ENCODE results near the gene CUL2. TPM values are rescaled to one million over a fixed set of nuclear protein-coding genes. Genes with fewer than 3 reads are reported as not detected.

The CUL2 gene
- total and polyA plus RNA-seq, 10 of the 15 experiments (the other 5 are each of a cell fraction or from before 2014, with no cell fraction given), result 11.9 to 56.5 (median 33.2) TPM

- in situ Hi-C loops (cut with MboI) (no loop called here), intact Hi-C loops (cut with micrococcal nuclease; ENCODE audit: unreplicated experiment) (no loop called here)
- peaks cover 0 to 10% of the 10 kb centered on the region in 2 experiments for H3K36me3 ChIP-seq (ENCODE audit: control insufficient read depth in 2 of 2, insufficient read depth in 2 of 2, low read length in 1 of 2)
- DNase-seq (ENCODE audit: low read depth, low spot score) (no peak), ATAC-seq (no peak), FAIRE-seq (no peak)
- ChIA-PET CTCF (no interaction called here), POLR2A (no interaction called here), RAD21 (ENCODE audit: unreplicated experiment) (no interaction called here), SMC1A (ENCODE audit: uncharacterized antibody, unreplicated experiment) (interaction anchor here (0.6 to 1.0 kb wide), 2 partner anchors 80 to 488 kb away, joined by 3 read pairs; no protein-coding TSS in a partner anchor)
- H4K20me1 ChIP-seq (ENCODE audit: control insufficient read depth, insufficient read depth), result no peaks in the 10 kb centered on the region; the same call in 1 of the 2 replicates
- no peak overlapping the region for H3K27ac ChIP-seq (ENCODE audit: control insufficient read depth, insufficient read depth)
- H3K79me2 ChIP-seq (ENCODE audit: control insufficient read depth, insufficient read depth, low read length), result peaks cover 4% of the 10 kb centered on the region
- H3K9me3 ChIP-seq (replicated peaks; ENCODE audit: control insufficient read depth, insufficient read depth, low read length), result no peaks in the 10 kb centered on the region
- no peak for TF ChIP-seq PAX8 (IDR thresholded peaks at IDR 0.05)
- no peak for TF ChIP-seq NFYA (IDR thresholded peaks at IDR 0.05; ENCODE audit: borderline replicate concordance, low read depth, low read length)
- no peak for TF ChIP-seq KDM1A (IDR thresholded peaks at IDR 0.05; ENCODE audit: borderline replicate concordance)
- H3K4me1 ChIP-seq (ENCODE audit: control insufficient read depth, insufficient read depth, low read length), result no peaks in the 10 kb centered on the region
- no peak overlapping the region for H3K4me3 ChIP-seq
- no peak overlapping the region for H2AFZ ChIP-seq (ENCODE audit: control insufficient read depth, low read depth, low read length)
- H3K4me2 ChIP-seq (ENCODE audit: control insufficient read depth, insufficient read depth), result no peak overlapping the region
- 57% methylated on average over 4 of the region's 4 CpGs for WGBS (ENCODE audit: insufficient coverage, insufficient replicate concordance, low lambda C conversion rate, missing lambda C conversion rate)
- H3K27me3 ChIP-seq (replicated peaks in 1 of 2; ENCODE audit: control insufficient read depth in 2 of 2, insufficient read depth in 2 of 2, low read length in 1 of 2), result no peaks in the 10 kb centered on the region
- BruUV-seq (replicated peaks), result no TSS peak
- H3K9ac ChIP-seq (ENCODE audit: control insufficient read depth, insufficient read depth, low read length), result no peak overlapping the region
These were observed 15.9 kb downstream of the CUL2 start for GRCh38 chr10:35074266-35074665.

GRCh38 chr10:35070521-35070920 lies 19.6 kb downstream of the CUL2 start:
- POLR2A ChIA-PET, result no interaction called here

More at GRCh38 chr10:35070521-35070920, 19.6 kb downstream of the CUL2 start:
- 96% methylated on average over 3 of the region's 3 CpGs for WGBS (ENCODE audit: insufficient coverage, insufficient replicate concordance, low lambda C conversion rate, missing lambda C conversion rate)
- Histone ChIP-seq H4K20me1 (ENCODE audit: control insufficient read depth, insufficient read depth) (no peaks in the 10 kb centered on the region; the same call in 1 of the 2 replicates), H2AFZ (ENCODE audit: control insufficient read depth, low read depth, low read length) (no peak overlapping the region), H3K9me3 (replicated peaks; ENCODE audit: control insufficient read depth, insufficient read depth, low read length) (no peaks in the 10 kb centered on the region), H3K9ac (ENCODE audit: control insufficient read depth, insufficient read depth, low read length) (no peak overlapping the region), H3K27me3 (replicated peaks in 1 of 2; ENCODE audit: control insufficient read depth in 2 of 2, insufficient read depth in 2 of 2, low read length in 1 of 2) (no peaks in the 10 kb centered on the region), H3K4me1 (ENCODE audit: control insufficient read depth, insufficient read depth, low read length) (no peaks in the 10 kb centered on the region), H3K4me2 (ENCODE audit: control insufficient read depth, insufficient read depth) (no peak overlapping the region), H3K4me3 (no peak overlapping the region), H3K36me3 (ENCODE audit: control insufficient read depth in 2 of 2, insufficient read depth in 2 of 2, low read length in 1 of 2) (peaks cover 0 to 6% of the 10 kb centered on the region in 2 experiments; a peak in 3 of 4 replicates), H3K27ac (ENCODE audit: control insufficient read depth, insufficient read depth) (no peak overlapping the region), H3K79me2 (ENCODE audit: control insufficient read depth, insufficient read depth, low read length) (peaks cover 2% of the 10 kb centered on the region)
- ChIA-PET RAD21 (ENCODE audit: unreplicated experiment) (no interaction called here), SMC1A (ENCODE audit: uncharacterized antibody, unreplicated experiment) (no interaction called here), CTCF (no interaction called here)
- BruUV-seq (replicated peaks), result no TSS peak
- no peak for FAIRE-seq
- no peak for ATAC-seq
- intact Hi-C loops (cut with micrococcal nuclease; ENCODE audit: unreplicated experiment), result no loop called here
- no peak for TF ChIP-seq NFXL1 (IDR thresholded peaks at IDR 0.05; ENCODE audit: borderline replicate concordance)
- TF ChIP-seq BCLAF1 (IDR thresholded peaks at IDR 0.05), result no peak
- TF ChIP-seq CHD2 (IDR thresholded peaks at IDR 0.05; ENCODE audit: borderline replicate concordance, low read depth, low read length), result no peak
- TF ChIP-seq NFIC (IDR thresholded peaks at IDR 0.05; ENCODE audit: low read depth, low read length), result no peak
- no peak for TF ChIP-seq CBX3 (IDR thresholded peaks at IDR 0.05; ENCODE audit: borderline replicate concordance, low read depth)
- in situ Hi-C loops (cut with MboI), result no loop called here
- DNase-seq (ENCODE audit: low read depth, low spot score), result no peak

All from GM12878 (cell line).